ENCODE results near the gene OAS1. TPM values are rescaled to one million over a fixed set of nuclear protein-coding genes. Genes with fewer than 3 reads are reported as not detected.

Gene OAS1
- 17.5 TPM for total RNA-seq
- 27.2 TPM for polyA plus RNA-seq (ENCODE audit: insufficient read depth, low read depth, low replicate concordance)
- long read RNA-seq, donor 1, partial matches to known transcripts = 0 of 1 reads
- long read RNA-seq, donor 1, other reads (novel, unspliced or antisense) = 0 of 1 reads
- long read RNA-seq, donor 2, partial matches to known transcripts = 0 of 2 reads
- long read RNA-seq, donor 2, other reads (novel, unspliced or antisense) = 0 of 2 reads
- long read RNA-seq, donor 3, transcript OAS1-203 (5 exons, 1,990 nt) = major isoform, 6 of 8 reads
- long read RNA-seq, donor 3, partial matches to known transcripts = 0 of 8 reads
- long read RNA-seq, donor 3, other reads (novel, unspliced or antisense) = 0 of 8 reads
- long read RNA-seq, donor 4, partial matches to known transcripts = 0 of 2 reads
- long read RNA-seq, donor 4, other reads (novel, unspliced or antisense) = 0 of 2 reads
- long read RNA-seq, donor 5, partial matches to known transcripts = 0 of 1 reads
- long read RNA-seq, donor 5, other reads (novel, unspliced or antisense) = 0 of 1 reads
- long read RNA-seq, donor 6, transcript OAS1-201 (6 exons, 1,816 nt) = major isoform, 5 of 8 reads
- long read RNA-seq, donor 6, partial matches to known transcripts = 0 of 8 reads
- long read RNA-seq, donor 6, other reads (novel, unspliced or antisense) = 0 of 8 reads
- long read RNA-seq, donor 7, transcript OAS1-201 (6 exons, 1,816 nt) = major isoform, 6 of 10 reads
- long read RNA-seq, donor 7, partial matches to known transcripts = 0 of 10 reads
- long read RNA-seq, donor 7, other reads (novel, unspliced or antisense) = 0 of 10 reads
- long read RNA-seq, donor 8, partial matches to known transcripts = 0 of 1 reads
- long read RNA-seq, donor 8, other reads (novel, unspliced or antisense) = 0 of 1 reads
- long read RNA-seq, donor 9, partial matches to known transcripts = 0 of 1 reads
- long read RNA-seq, donor 9, other reads (novel, unspliced or antisense) = 0 of 1 reads
- long read RNA-seq, donor 10, partial matches to known transcripts = 0 of 2 reads
- long read RNA-seq, donor 10, other reads (novel, unspliced or antisense) = 0 of 2 reads

- DNase-seq = peak in 4 of 5 donors; percentile 43 to 90 (median 64)
Measured at GRCh38 chr12:112906712-112907414, at the start of gene OAS1. TSS of gene OAS1 (plus strand) at chr12:112906962. CDS start at chr12:112907040, 78 bp downstream.

GRCh38 chr12:112859291-112859690, 47.5 kb upstream of the OAS1 start:
- intact Hi-C loops (cut with DNase I) = no loop called here
- H3K4me1 ChIP-seq (ENCODE audit: control insufficient read depth in 2 of 3, insufficient read depth in 2 of 3, low read depth in 1 of 3, low read length in 3 of 3) = no peaks in the 10 kb centered on the region

More at GRCh38 chr12:112906712-112907414, at the start of gene OAS1:
- Histone ChIP-seq H3K27ac (ENCODE audit: low read depth in 2 of 2, low read length in 2 of 2) (peak within 1 kb of the TSS; percentile 51 to 73), H3K27me3 (ENCODE audit: control insufficient read depth, insufficient read depth, low read length) (no peaks in the 10 kb centered on the region), H3K36me3 (ENCODE audit: control insufficient read depth in 2 of 3, insufficient read depth in 3 of 3, low read length in 3 of 3) (peaks cover 0 to 3% (median 0%) of the 10 kb centered on the region in 3 donors), H3K9me3 (ENCODE audit: control insufficient read depth in 2 of 3, insufficient read depth in 1 of 3, low read length in 3 of 3) (no peaks in the 10 kb centered on the region), H3K4me3 (ENCODE audit: low read length in 3 of 3) (peak within 1 kb of the TSS; percentile 67 to 80 (median 74)), H3K4me1 (ENCODE audit: control insufficient read depth in 2 of 3, insufficient read depth in 2 of 3, low read depth in 1 of 3, low read length in 3 of 3) (peaks cover 0 to 19% (median 15%) of the 10 kb centered on the region in 3 donors), H3K9ac (ENCODE audit: low read length in 3 of 3) (peak within 1 kb of the TSS; percentile 6 to 57 (median 50))
- TF ChIP-seq CTCF (IDR thresholded peaks at IDR 0.05; ENCODE audit: borderline replicate concordance, extremely low read depth, insufficient read depth) = no peak
- intact Hi-C loops (cut with DNase I) = no loop called here
- peak; percentile 91 for FAIRE-seq

More at GRCh38 chr12:112859291-112859690, 47.5 kb upstream of the OAS1 start:
- H3K27ac ChIP-seq (ENCODE audit: low read depth in 2 of 2, low read length in 2 of 2) = no peak overlapping the region
- no peak overlapping the region for H3K9ac ChIP-seq (ENCODE audit: low read length in 3 of 3)
- TF ChIP-seq CTCF (IDR thresholded peaks at IDR 0.05; ENCODE audit: borderline replicate concordance, extremely low read depth, insufficient read depth) = no peak
- FAIRE-seq (no peak), DNase-seq (no peak)
- H3K27me3 ChIP-seq (ENCODE audit: control insufficient read depth, insufficient read depth, low read length) = no peaks in the 10 kb centered on the region
- no peaks in the 10 kb centered on the region for H3K36me3 ChIP-seq (ENCODE audit: control insufficient read depth in 2 of 3, insufficient read depth in 3 of 3, low read length in 3 of 3)
- H3K4me3 ChIP-seq (ENCODE audit: low read length in 3 of 3) = no peak overlapping the region
- H3K9me3 ChIP-seq (ENCODE audit: control insufficient read depth in 2 of 3, insufficient read depth in 1 of 3, low read length in 3 of 3) = no peaks in the 10 kb centered on the region
